ENCODE measurements around the gene CPVL.

Gene CPVL

DNA sequence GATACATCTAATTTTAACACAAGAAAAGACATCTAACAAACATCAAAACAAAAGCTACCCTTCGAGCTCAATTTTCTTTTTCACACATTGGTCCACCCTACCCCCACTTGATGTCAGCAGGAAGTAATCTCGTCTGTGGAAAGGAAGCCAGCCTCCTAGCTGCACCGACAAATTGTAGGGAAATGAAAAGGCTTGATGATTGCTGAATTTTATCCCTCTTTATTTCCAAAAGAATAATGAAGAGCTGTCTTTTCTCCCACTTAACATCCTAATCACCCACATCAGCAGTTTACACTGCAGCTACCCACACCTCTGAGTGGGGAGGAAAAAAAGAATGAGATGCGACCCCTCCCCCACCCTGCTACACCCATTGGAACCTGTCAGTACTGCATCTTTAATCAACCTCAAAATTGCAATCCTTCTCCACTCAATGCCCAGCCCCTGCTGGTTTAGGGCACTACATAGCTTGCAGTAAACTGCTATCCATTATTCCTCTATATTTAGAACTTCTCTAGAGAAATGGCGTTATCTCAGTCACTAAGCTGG lies 10.6 kb upstream of the CPVL start:
- DNase-seq (ENCODE audit: low read depth in 2 of 2) = no peak

DNA sequence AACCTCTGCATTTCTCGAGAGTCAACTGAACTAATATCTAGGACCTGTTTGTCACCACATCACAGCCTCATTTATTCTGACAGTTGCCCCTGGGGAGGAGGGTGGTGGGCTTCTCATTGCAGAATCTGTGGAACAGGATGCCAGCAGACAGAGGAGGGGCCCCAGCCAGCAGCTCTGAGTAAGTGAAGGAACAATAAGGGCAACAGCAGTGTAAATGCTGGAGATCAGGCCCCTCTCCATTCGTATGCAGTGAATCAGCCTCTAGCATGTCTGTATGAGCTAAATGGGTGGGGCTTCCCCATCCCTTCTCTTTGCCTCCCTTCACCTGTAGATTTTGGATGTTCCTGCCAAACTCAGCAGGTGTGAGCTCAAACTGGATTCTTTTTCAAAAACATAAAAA lies 7.7 kb upstream of the CPVL start:
- DNase-seq (ENCODE audit: low read depth in 2 of 2) = no peak

GRCh38 chr7:29150856-29151255 lies 4.5 kb upstream of the CPVL start:
- no peak for DNase-seq (ENCODE audit: low read depth in 2 of 2)

GRCh38 chr7:29149036-29149435 lies 2.7 kb upstream of the CPVL start:
- DNase-seq (ENCODE audit: low read depth in 2 of 2) = no peak

- DNase-seq (ENCODE audit: low read depth in 2 of 2) = no peak
Observed at GRCh38 chr7:29147821-29148220, 1.5 kb upstream of the CPVL start.

DNA sequence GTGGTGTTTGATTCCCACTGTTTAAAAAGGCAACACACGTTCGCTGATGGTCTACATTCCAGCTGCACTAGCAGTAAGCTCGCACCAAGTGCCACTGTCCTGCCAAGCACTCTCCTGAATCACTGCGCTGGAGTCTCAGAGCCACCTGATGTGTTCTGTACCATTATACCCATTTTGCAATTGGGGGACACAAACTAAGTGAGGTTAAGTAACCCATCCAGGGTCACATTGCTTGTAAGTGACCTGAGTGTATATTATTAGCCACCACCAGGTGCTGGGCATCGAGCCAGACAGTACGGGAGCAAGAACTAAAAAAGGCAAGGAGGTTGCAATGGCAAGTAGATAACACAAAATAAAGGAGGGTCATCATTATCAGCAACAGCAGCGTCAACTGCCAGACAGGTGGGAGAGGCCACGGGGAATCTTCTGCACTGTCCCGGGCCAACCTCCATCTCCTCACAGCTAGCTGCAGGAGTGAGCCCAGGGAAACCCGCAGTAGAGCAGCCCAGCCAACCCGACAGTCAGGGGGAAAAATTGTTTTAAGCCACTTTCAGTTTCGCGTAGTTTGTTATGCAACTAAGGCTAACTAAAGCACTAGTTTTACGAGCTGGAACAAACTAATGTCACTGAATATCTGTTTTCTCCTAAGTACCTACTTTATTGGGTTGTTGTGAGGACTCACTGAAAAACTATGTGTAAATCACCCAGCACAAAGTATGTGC lies 712 bp upstream of the CPVL start:
- DNase-seq (ENCODE audit: low read depth in 2 of 2) = no peak

GRCh38 chr7:29145553-29146056 lies 732 bp downstream of the CPVL start:
- DNase-seq (ENCODE audit: low read depth in 2 of 2) = no peak

- DNase-seq (ENCODE audit: low read depth in 2 of 2) = no peak
Observed at GRCh38 chr7:29143751-29144150, 2.6 kb downstream of the CPVL start.

- DNase-seq (ENCODE audit: low read depth in 2 of 2) = no peak
Observed at GRCh38 chr7:29142021-29142727, 4.2 kb downstream of the CPVL start.

DNA sequence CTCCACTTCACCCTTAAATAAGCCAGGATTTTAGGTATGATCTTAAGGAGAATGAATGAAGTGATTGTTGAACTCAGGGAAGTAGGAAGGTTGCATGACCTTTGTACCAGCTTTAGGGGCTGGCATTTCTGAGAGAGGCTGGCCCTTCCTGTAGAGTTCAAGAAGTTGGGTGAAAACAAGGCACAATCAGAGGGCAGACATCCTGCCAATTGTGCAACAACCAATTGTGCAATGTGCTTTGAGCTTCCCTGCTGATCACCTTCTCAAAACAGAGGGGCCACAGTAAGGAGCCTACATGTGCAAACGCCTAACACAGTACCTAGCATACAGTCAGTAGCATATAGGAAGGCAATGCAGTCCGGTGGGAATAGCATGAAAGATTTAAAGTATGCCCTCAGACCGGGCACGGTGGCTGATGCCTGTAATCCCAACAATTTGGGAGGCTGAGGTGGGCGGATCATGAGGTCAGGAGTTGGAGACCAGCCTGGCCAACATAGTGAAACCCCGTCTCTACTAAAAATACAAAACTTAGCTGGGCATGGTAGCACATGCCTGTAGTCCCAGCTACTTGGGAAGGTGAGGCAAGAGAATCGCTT lies 5.4 kb downstream of the CPVL start:
- DNase-seq (ENCODE audit: low read depth in 2 of 2) = no peak

DNA sequence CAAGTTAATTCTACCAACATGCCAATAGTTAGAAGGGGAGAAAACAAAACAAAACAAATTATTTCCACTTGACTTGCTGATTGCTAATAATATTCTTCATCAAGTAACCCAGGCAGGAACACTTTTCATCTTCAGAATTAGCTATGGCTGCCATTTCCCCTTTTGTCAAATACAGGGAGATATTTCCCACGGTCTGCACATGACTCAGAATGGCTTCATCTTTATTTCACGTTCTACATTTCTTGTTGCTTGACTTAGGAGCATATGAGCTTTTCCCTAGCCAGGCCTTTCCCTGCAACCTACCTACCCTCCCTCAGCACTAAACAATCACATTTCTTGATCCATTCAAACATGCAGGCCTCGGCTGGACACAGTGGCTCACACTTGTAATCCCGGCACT lies 6.5 kb downstream of the CPVL start:
- no peak for DNase-seq (ENCODE audit: low read depth in 2 of 2)

- no peak for DNase-seq (ENCODE audit: low read depth in 2 of 2)
Observed at GRCh38 chr7:29139191-29139590, 7.1 kb downstream of the CPVL start.

GRCh38 chr7:29138588-29138987 lies 7.7 kb downstream of the CPVL start:
- no peak for DNase-seq (ENCODE audit: low read depth in 2 of 2)

DNA sequence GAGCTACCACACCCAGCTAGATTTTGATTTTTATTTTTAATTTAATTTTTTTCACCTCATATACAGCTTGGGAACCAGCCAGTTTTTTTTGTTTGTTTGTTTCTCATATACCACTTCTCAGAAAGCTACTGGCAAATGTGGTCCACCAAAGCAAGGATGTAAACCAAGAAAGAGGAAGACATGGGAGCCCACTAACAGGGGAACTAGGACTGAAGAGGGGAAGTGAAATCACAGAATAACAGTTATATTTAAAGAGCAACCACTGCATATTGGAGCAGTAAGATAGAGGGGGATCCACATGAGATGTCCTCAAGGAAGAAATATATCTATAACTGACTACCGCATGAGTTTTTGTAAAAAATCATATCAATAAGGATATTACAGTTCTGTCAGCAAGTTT lies 10.5 kb downstream of the CPVL start:
- no peak for DNase-seq (ENCODE audit: low read depth in 2 of 2)

DNA sequence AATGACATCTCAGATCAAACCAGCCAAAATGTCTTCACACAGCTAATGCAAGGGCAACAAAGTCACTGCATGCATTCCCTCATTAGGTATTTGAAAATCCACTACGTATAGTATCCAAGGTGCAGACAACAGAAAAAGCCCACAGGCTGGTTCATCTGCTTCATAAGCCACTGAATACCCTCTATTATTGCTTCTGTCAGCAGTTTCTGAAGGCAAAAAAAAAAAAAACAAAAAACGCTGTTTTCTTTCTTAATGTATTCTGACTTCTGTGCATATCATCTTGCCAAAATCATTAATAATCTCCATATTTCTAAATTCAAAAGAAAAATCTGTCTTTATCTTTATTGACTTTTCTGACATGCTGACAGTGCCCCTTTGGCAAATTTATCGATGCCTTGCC lies 13.4 kb downstream of the CPVL start:
- no peak for DNase-seq (ENCODE audit: low read depth in 2 of 2)

- DNase-seq (ENCODE audit: low read depth in 2 of 2) = no peak
Observed at GRCh38 chr7:29131678-29132077, 14.7 kb downstream of the CPVL start.

DNA sequence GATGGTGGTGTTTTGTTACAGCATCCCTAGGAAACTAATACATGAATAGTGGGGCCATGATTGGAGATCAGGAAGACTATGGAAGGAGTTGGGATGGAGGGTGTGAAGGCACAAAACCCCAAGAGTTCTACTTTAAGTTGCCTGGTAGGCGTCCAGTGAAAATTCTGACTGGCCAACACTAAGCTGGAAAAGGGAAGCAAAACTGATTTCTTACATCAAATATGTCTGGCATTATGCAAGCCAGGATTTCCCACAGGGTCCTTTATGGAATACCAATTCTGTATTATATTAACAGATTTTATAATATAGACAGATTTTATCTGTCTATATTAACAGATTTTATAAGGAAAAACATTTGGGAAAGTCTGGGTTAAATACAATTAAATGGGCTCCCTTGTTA lies 16.2 kb downstream of the CPVL start:
- DNase-seq (ENCODE audit: low read depth in 2 of 2) = no peak

DNA sequence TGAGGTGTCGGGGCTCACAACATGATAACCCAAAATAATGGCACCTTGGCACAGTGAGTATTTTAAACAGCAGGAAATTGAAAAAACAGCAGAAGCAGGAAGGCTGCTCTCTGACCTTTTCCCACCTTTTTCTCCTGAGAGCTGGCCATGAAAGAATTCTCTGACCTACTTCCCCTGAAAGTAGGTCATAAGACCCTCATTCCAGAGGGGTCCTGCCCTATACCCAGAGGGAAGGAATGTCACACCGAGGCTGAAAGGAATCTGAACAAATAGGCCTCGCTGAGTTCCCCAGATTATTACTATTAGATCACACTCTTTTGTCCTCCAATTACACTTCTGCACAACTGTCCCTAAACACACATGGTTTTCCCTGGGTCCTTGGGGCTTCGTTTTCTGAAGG lies 18.8 kb downstream of the CPVL start:
- no peak for DNase-seq (ENCODE audit: low read depth in 2 of 2)

DNA sequence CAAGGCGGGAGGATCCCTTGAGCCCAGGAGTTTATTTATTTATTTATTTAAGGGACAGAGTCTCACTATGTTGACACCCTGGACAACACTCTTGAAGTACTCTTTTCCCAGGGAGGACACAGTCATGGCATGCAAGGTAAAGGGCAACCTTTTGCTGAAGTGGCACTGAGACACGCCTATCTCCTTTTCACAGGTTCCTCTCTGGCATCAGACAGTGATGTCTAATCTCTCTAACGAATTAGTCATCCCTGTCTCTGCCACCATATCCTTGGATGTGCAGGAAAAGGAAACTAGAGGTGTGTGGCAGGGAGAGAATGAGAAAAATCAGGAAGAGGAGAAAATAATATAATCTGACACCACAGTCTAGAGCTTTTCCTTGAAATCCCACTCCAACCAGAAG lies 19.5 kb downstream of the CPVL start:
- DNase-seq (ENCODE audit: low read depth in 2 of 2) = no peak

- DNase-seq (ENCODE audit: low read depth in 2 of 2) = no peak
Observed at GRCh38 chr7:29123626-29124190, 22.6 kb downstream of the CPVL start.

GRCh38 chr7:29122759-29123158 lies 23.6 kb downstream of the CPVL start:
- DNase-seq (ENCODE audit: low read depth in 2 of 2) = no peak

DNA sequence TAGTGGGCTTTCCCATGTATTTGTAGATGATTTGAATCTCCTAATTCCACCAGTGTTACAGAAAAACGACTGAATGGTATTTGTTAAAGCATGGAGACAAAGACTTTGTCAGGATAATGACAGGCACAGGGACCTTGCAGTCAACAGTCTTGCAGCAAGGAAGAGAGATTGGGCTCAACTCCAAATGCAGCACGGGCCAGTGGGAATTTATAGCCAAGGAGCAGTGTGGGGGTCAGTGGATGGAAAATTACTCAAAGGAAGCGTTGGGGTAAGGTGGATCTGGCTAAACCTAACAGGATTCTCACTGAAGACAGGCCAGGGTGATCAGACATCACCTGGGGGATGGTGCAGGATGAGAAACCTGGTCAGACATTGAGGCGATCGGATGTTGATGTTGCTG lies 24.3 kb downstream of the CPVL start:
- no peak for DNase-seq (ENCODE audit: low read depth in 2 of 2)

Measured in stimulated activated CD8-positive, alpha-beta memory T cell treated with anti-CD3 and anti-CD28 coated beads, Interleukin-2, amount 100 ng/mL, for 48 hours (primary cell).